Trophoblast cell (in vitro differentiated cells and primary cell): ENCODE measurements around the gene TACR2.

ENCODE experiments used
- DNase-seq, 2 donors: peaks; one replicate each; pipeline ENCODE4 v3.0.0-alpha.2; 2016
- H2AFZ ChIP-seq: 2 replicates; pipeline ENCODE4 v1.6.1; 2013; ENCODE audit warnings: low read length, moderate library complexity, mild to moderate bottlenecking; ENCODE audit not compliant: insufficient read depth, poor library complexity
- H2AK5ac ChIP-seq: 2 replicates; pipeline ENCODE4 v1.6.1; 2013; ENCODE audit warnings: mild to moderate bottlenecking, low read length
- H2BK120ac ChIP-seq: 2 replicates; pipeline ENCODE4 v1.6.1; 2013; ENCODE audit warnings: low read length, mild to moderate bottlenecking, moderate library complexity; ENCODE audit not compliant: insufficient read depth, poor library complexity
- H2BK12ac ChIP-seq: 2 replicates; pipeline ENCODE4 v1.6.1; 2013; ENCODE audit warnings: mild to moderate bottlenecking, low read length, moderate library complexity
- H2BK5ac ChIP-seq: 2 replicates; pipeline ENCODE4 v1.6.1; 2013; ENCODE audit warnings: low read length, low read depth, moderate library complexity, mild to moderate bottlenecking; ENCODE audit not compliant: poor library complexity
- H3K14ac ChIP-seq: 2 replicates; pipeline ENCODE4 v1.6.1; 2013; ENCODE audit warnings: mild to moderate bottlenecking, low read length
- H3K18ac ChIP-seq: 2 replicates; pipeline ENCODE4 v1.6.1; 2013; ENCODE audit warnings: mild to moderate bottlenecking, low read length
- H3K23ac ChIP-seq: 2 replicates; pipeline ENCODE4 v1.6.1; 2013; ENCODE audit warnings: low read length
- H3K27ac ChIP-seq: 2 replicates; pipeline ENCODE4 v1.5.1; 2013; ENCODE audit warnings: low read depth, mild to moderate bottlenecking, inconsistent platforms, low read length, moderate library complexity
- H3K27me3 ChIP-seq: 2 replicates; pipeline ENCODE4 v1.6.1; 2013; ENCODE audit warnings: inconsistent platforms, mild to moderate bottlenecking, low read length, moderate library complexity; ENCODE audit not compliant: insufficient read depth
- H3K36me3 ChIP-seq, 2 experiments: 1 replicate in 1 of 2; 2 replicates in 1 of 2; pipeline ENCODE4 v1.6.1; 2013; ENCODE audit warnings: low read length in 2 of 2, mild to moderate bottlenecking in 2 of 2, moderate library complexity in 1 of 2; ENCODE audit not compliant: insufficient read depth in 2 of 2, control insufficient read depth in 1 of 2
- H3K4ac ChIP-seq: 2 replicates; pipeline ENCODE4 v1.6.1; 2013; ENCODE audit warnings: low read depth, mild to moderate bottlenecking, low read length, moderate library complexity
- H3K4me1 ChIP-seq, 2 experiments: 1 replicate in 1 of 2; 2 replicates in 1 of 2; pipeline ENCODE4 v1.6.1; 2013; ENCODE audit warnings: low read length in 2 of 2, mild to moderate bottlenecking in 2 of 2, moderate library complexity in 1 of 2; ENCODE audit not compliant: insufficient read depth in 2 of 2, control insufficient read depth in 1 of 2
- H3K4me2 ChIP-seq: 2 replicates; pipeline ENCODE4 v1.6.1; 2013; ENCODE audit warnings: inconsistent platforms, mild to moderate bottlenecking, low read length, moderate library complexity
- H3K4me3 ChIP-seq: 2 replicates; pipeline ENCODE4 v1.5.1; 2013; ENCODE audit warnings: mild to moderate bottlenecking, low read depth, low read length, inconsistent platforms
- H3K79me1 ChIP-seq: one replicate; pipeline ENCODE4 v1.6.1; 2013; ENCODE audit warnings: low read length
- H3K79me2 ChIP-seq: 2 replicates; pipeline ENCODE4 v1.6.1; 2013; ENCODE audit warnings: low read length, mild to moderate bottlenecking; ENCODE audit not compliant: control insufficient read depth, insufficient read depth, poor library complexity
- H3K9ac ChIP-seq: 2 replicates; pipeline ENCODE4 v1.6.1; 2013; ENCODE audit warnings: mild to moderate bottlenecking, low read length
- H3K9me3 ChIP-seq: 2 replicates; pipeline ENCODE4 v1.6.1; 2013; ENCODE audit warnings: low read depth, mild to moderate bottlenecking, control low read depth, inconsistent platforms, low read length; ENCODE audit not compliant: insufficient read depth
- H4K12ac ChIP-seq: 2 replicates; pipeline ENCODE4 v1.6.1; 2013; ENCODE audit warnings: low read depth, mild to moderate bottlenecking, low read length, moderate library complexity
- H4K8ac ChIP-seq: 2 replicates; pipeline ENCODE4 v1.6.1; 2013; ENCODE audit warnings: low read depth, mild to moderate bottlenecking, low read length, moderate library complexity
- H4K91ac ChIP-seq: one replicate; pipeline ENCODE4 v1.6.1; 2013; ENCODE audit warnings: low read depth, mild to moderate bottlenecking, low read length, moderate library complexity
- WGBS: extraction: QIAGEN DNeasy Blood & Tissue Kit; methylation state at CpG from one replicate; pipeline ENCODE4 v1.1.7; 2013; ENCODE audit warnings: missing lambda C conversion rate; ENCODE audit not compliant: insufficient read length, insufficient coverage; ENCODE audit errors: extremely low coverage; 5-methylcytosine and 5-hydroxymethylcytosine counted together

The TACR2 gene

GRCh38 chr10:69439813-69440506, 23.2 kb upstream of the TACR2 start:
- Histone ChIP-seq H3K4ac (no peak overlapping the region), H3K9me3 (peaks cover 4% of the 10 kb centered on the region), H2BK12ac (no peak overlapping the region), H2AFZ (no peak overlapping the region), H3K79me2 (no peaks in the 10 kb centered on the region), H3K79me1 (peaks cover 22% of the 10 kb centered on the region), H3K27me3 (no peaks in the 10 kb centered on the region), H3K23ac (no peak overlapping the region), H3K18ac (no peak overlapping the region), H3K9ac (no peak overlapping the region), H3K14ac (no peak overlapping the region), H4K91ac (no peak overlapping the region), H2BK5ac (no peak overlapping the region), H3K4me3 (no peak overlapping the region), H3K36me3 (no peaks in the 10 kb centered on the region), H3K4me1 (peaks cover 20 to 23% of the 10 kb centered on the region in 2 experiments), H3K4me2 (no peak overlapping the region), H2BK120ac (no peak overlapping the region), H2AK5ac (no peak overlapping the region), H4K8ac (no peak overlapping the region), H3K27ac (no peak overlapping the region), H4K12ac (no peak overlapping the region)
- WGBS: no CpG with 5 or more reads among the region's 5 CpGs
- no peak for DNase-seq

GRCh38 chr10:69439350-69439739, 22.6 kb upstream of the TACR2 start:
- Histone ChIP-seq H4K12ac (peak overlapping the region; percentile 25), H3K18ac (peak overlapping the region; percentile 76), H3K4me3 (no peak overlapping the region), H2AFZ (peak overlapping the region; percentile 35), H3K4ac (peak overlapping the region; percentile 9), H3K36me3 (no peaks in the 10 kb centered on the region), H3K27me3 (no peaks in the 10 kb centered on the region), H2BK120ac (peak overlapping the region; percentile 91), H3K23ac (no peak overlapping the region), H3K79me1 (peaks cover 22% of the 10 kb centered on the region), H3K27ac (peak overlapping the region; percentile 84), H2BK5ac (peak overlapping the region; percentile 82), H4K8ac (peak overlapping the region; percentile 78), H3K4me2 (no peak overlapping the region), H3K9me3 (peaks cover 5% of the 10 kb centered on the region), H3K14ac (peak overlapping the region; percentile 76), H3K4me1 (peaks cover 20 to 22% of the 10 kb centered on the region in 2 experiments), H3K79me2 (no peaks in the 10 kb centered on the region), H3K9ac (no peak overlapping the region), H4K91ac (peak overlapping the region; percentile 91), H2AK5ac (peak overlapping the region; percentile 85), H2BK12ac (peak overlapping the region; percentile 93)
- no CpG with 5 or more reads among the region's 5 CpGs for WGBS
- no peak for DNase-seq

DNA sequence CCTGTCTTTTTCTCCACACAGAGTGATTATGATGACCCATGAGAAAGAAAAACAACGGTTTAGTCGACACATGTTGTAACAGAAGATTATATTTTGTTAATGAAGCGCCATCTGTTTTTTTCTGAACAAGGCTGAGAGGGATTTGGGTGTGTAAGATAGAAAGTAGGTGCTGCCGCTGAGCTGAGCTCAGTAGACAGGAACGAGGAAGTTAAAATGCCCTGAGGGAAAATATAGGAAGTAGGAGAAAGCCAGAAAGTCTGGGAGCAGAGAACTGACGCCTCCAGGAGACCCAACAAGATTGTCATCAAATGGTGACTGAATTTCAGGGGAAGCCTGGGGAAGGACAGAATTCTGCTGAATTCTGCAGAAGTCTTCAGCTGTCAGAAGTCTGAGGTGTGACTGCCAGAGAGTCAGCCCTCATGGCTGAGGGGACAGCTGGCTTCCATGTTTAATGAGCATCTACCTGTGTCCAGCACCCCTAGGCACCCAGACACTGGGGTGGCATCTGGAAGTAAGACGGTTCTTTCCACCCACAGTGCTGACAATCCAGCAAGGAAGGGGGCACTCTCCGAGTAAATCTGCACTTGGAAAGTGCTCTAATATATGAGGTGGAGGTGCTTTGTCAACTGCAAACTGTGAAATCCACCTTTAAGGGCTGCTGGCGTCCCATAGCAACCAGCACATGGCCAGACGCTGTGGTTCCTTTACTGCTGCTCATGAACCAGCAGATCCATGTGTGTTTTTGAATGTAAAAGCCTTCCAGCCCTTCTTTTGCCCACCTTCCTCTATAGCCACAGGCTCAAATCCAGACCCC, 22.0 kb upstream of the TACR2 start:
- Histone ChIP-seq H3K4ac (peak overlapping the region; percentile 1), H3K36me3 (no peaks in the 10 kb centered on the region), H3K9me3 (peaks cover 4% of the 10 kb centered on the region), H3K23ac (no peak overlapping the region), H3K79me2 (no peaks in the 10 kb centered on the region), H3K27ac (peak overlapping the region; percentile 84), H3K14ac (peak overlapping the region; percentile 76), H4K91ac (peak overlapping the region; percentile 91), H4K8ac (peak overlapping the region; percentile 78), H3K79me1 (peaks cover 22% of the 10 kb centered on the region), H3K4me2 (peak overlapping the region; percentile 36), H2AFZ (peak overlapping the region; percentile 31), H3K18ac (peak overlapping the region; percentile 67), H2BK120ac (peak overlapping the region; percentile 91), H3K27me3 (no peaks in the 10 kb centered on the region), H3K4me1 (peaks cover 20 to 22% of the 10 kb centered on the region in 2 experiments), H2BK5ac (peak overlapping the region; percentile 83), H2AK5ac (peak overlapping the region; percentile 85), H2BK12ac (peak overlapping the region; percentile 93), H3K9ac (no peak overlapping the region), H3K4me3 (no peak overlapping the region), H4K12ac (peak overlapping the region; percentile 56)
- peak; percentile 27 to 78 for DNase-seq
- WGBS: no CpG with 5 or more reads among the region's 10 CpGs

DNA sequence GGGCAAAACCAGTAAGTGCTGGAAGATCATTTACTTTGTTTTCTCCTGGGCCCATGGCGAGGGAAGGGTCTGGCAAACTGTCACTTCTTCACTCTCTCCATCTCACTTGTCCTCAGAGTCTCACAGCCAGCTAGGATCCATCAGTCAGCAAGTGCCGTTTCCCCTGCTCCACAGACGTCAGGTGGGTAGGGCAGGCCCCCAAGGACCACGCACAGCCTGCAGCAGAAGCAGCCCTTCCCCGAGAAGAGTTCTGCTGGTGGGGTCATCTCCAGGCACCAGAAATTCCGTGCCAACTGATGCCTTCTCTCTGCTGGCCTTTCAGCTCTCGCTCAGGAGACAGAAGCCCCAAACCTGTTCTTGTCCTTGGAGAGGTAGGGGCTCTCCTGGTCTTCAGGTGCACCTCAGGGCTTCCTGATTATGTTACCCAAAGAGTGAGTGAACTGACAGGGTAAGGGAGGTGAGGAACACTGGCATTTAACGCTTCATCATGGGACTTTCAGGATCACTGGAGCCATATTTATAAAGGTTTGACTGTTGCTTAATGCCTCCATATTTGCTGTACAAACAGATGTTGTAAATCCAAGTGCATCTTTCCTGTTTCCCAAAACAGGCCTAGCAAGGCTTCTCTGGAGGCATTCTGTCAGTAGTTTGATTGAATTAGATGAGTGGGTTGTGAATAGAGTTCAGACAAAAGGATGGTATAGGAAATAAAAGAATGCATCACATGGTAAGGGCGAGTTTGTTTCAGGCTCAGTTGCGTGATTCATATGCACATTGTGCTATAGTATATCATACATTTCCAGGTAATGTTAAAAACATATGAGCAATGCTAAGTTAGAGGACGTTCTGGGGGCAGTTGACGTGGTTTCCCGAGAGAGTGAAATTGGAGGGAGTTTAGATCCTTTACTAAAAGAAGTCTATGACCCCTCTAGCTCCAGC, 20.9 kb upstream of the TACR2 start:
- no peak overlapping the region for H2BK5ac ChIP-seq
- peak overlapping the region; percentile 75 for H3K27ac ChIP-seq
- H3K4ac ChIP-seq: no peak overlapping the region
- H3K14ac ChIP-seq: no peak overlapping the region
- no peaks in the 10 kb centered on the region for H3K79me2 ChIP-seq
- H3K4me1 ChIP-seq: peaks cover 20 to 22% of the 10 kb centered on the region in 2 experiments
- H3K27me3 ChIP-seq: no peaks in the 10 kb centered on the region
- no peak overlapping the region for H3K4me3 ChIP-seq
- H4K91ac ChIP-seq: peak overlapping the region; percentile 85
- peak overlapping the region; percentile 70 for H2BK12ac ChIP-seq
- H3K23ac ChIP-seq: no peak overlapping the region
- no CpG with 5 or more reads among the region's 13 CpGs for WGBS
- no peaks in the 10 kb centered on the region for H3K36me3 ChIP-seq
- H2AK5ac ChIP-seq: peak overlapping the region; percentile 69
- no peak overlapping the region for H4K8ac ChIP-seq
- peaks cover 22% of the 10 kb centered on the region for H3K79me1 ChIP-seq
- no peak overlapping the region for H2AFZ ChIP-seq
- H2BK120ac ChIP-seq: peak overlapping the region; percentile 88
- H3K18ac ChIP-seq: peak overlapping the region; percentile 3
- peaks cover 4% of the 10 kb centered on the region for H3K9me3 ChIP-seq
- H3K9ac ChIP-seq: no peak overlapping the region
- no peak overlapping the region for H3K4me2 ChIP-seq
- DNase-seq: no peak
- no peak overlapping the region for H4K12ac ChIP-seq
